NCI-H2029 treated with DMSO at 0.1 percent for 48 hours (cell line): ENCODE data around the gene ABL1.

Experiments
- DNase-seq: peaks from one replicate; lab custom pipeline; 2025; lab: John Stamatoyannopoulos, UW

Gene ABL1

DNA sequence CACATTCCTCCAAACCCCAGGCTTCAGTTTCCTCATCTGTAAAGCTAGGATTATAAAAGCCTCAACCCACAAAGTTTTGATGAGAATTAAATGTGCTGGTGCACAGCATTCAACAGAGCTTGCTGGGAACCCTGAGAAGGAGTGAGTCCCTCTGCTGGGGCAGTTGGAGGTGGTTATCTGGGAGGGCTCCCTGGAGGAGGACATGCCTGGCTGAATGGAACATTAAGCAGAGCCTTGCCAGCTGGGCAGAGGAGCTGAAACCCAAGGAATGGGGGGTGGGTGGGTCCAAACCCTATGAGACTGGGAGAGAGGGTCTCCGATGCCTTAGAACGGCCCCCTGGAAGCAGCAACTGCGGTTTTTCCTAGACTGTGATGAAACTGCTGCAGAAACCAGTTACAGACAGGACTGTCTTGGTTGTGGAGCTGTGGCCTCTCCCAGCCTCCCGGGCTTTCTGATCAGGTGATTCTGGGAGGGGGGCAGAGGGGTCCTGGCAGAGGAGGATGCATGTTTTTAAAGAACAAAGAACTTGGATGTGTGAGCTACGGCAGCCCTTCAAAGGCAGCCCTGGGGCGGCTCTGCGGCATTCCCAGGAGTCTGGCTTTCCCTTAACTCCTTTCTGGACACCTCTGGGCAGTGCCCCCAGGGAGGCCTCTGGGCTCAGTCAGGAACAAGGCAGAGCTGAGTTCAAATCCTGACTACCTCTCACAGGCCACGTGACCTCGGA lies 83.2 kb downstream of the ABL1 start:
- DNase-seq = no peak

DNA sequence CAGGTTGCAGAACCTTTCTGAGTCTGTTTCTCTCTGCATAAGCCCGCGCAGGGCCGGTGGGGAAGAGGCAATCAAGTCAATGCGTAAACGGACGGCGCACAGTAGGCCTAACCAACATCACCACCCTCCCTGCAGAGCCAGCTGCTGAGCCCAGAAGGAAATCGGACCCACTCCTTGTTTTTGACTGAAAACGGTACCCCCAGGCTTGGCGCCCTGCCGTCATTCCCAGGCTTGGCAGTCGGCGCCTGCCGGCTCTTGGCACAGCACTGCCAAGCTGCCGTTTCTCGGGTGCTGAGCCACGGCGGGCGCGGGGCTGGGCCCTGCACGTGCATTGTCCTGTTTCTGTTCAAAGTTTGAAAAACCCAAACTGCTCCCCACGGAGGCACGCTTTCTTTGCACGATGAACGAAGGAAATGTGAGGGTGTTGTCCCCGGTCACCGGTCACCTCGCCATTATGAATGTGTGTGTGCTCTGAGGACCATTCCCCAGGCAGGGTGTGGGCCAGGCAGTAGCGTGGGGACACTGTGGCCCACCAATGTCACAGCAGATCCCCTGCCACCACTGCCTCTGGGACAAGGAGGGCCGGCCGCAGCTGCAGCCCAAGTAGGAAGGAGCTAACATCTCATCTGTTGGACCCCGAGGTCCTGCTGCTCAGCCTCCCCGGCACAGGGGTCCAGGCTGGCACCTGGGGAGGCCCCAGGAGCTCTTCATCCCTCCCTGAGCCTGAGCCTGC lies 83.9 kb downstream of the ABL1 start:
- no peak for DNase-seq

DNA sequence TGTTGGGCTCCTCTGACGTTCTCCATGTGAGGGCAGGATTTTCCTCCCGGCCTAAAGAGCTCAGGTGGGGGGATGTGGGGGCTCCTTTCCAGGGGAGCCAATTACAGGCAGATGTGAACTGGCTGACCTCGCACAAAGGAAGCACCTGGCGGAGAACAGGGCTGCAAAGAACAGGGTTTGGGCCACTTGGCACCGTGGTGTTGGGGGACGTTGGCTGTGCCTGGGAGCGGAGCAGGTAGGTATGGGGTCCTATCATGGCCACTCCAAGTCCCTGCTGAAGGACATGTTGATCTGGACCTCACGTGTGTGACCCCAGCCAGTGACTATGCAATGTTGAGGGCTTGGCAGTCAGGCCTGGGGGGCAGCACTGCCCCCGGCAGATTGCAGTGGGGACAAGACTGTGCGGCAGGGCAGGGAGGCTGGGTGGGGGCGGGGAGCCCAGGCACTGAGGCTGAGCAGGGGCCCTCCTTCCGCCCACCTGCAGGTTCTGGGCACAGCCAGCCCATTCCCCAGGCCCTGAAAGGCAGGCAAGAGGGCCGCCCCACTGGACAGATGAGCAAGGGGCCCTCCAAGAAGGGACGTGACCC lies 84.6 kb downstream of the ABL1 start:
- no peak for DNase-seq

DNA sequence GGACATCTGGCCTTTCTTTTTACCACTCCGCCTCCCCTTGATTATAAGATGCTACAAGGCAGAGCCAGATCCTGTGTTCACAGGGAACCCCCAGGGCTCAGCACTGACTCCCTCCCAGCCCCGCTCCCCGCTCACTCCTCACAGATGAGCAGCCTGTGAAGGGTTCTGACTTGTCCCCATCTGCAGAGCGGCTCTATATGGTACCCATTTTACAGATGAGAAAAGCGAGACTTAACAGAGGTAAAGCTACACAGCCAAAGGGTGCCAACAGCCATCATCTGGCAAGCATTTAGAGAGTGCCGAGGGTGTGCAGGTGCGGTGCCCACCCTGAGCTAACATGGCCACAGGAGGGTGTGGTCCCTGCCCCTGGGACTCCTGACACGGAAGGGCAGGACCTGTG lies 85.2 kb downstream of the ABL1 start:
- DNase-seq = no peak

DNA sequence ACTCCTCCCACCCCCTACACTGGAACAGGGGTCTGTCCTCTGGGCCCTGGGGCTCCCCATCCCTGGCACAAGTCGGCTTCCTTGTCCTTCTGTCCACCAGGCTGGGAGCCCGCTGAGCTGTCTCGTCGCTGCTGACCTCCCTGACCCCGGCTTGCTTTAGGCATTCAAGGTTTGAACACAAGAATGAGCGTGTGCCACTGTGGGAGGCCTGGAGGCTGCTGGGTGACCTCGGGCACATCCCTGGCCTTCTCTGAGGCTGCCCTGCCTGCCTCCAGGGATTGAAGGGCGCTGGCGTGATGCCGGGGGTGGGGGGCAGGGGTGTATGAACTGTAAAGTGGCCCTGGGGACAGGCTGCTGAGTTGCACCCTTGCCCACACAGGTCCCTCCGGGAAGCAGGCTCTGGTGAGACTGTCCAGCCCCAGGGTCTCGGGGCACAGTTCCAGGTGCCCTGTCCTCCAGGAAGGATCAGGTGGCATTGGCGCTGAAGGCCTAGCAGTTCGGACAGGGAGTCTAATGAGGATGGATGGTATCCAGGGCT lies 85.8 kb downstream of the ABL1 start:
- DNase-seq = no peak

DNA sequence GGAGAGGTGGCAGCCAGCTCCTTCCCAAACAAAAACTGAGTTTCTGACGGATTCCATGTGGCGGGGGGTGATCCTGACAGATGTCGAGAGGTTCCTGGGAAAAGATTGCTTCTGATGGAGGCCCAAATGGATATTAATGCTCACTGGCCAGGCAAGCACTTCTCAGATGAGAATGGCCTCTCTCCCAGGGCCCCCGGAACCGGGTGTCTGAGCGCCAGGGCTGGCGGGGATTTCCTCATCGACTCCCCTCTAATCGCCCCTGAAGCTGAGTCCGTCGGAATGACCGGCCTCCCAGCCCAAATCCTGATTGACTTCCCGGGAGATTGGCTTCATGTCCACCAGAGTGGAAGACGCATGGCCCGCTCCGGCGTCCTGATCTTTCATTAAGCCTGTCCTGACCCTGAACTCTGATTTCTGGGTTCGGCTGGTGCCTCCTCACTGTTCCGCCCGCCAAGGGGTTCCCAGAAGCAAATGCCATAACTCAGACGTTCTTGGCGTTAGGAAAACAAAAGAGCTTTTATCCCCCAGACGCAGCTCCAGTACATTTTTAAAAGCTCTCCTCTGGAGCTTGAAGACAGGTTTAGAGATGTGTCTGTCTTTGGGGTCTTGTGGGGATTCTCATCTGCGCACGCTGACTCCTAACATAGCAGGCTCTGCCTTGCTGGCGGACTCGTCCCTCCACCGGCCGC lies 86.4 kb downstream of the ABL1 start:
- DNase-seq = no peak

DNA sequence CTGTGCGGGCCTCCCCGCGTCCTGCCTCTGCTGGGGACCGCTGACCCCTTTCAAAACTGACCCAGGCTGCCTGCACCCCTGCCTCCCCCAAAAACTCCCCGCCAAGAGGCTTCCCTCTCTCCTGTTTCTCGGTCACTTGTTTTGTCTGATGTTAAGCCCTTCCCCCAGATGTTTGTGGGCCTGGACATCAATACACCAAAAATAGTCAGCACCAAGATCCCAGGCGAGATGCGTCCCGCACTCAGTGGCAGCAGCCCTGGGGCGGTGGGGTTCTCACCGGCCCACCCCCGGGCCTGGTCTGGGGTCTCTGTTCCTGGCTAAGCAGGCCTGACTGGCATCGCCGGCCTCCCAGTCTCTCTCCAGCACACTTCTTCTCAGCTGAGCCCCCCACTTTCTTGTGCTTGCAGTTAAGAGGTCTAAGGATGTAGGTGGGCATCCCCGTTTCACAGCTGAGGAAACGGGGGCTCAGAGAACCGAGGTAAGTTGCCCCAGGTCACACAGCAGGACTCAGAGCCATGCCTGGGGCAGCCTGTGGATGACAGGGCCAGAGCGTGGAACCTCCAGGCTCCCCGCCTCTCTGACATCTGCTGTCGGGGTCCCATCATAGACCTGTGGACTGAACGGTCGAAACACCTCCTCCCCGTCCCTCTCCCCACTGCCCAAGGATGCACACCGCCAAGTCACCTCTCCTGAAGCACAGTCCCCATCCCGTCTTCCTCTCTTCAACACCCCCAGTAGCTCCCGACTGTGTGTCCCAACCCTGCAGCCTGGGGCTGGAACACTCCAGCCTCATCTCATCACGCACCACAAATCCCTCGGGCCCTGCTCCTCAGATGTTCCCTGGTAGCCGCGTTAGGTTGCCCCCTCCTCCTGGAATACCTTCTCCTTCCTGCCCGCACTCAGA lies 87.2 kb downstream of the ABL1 start:
- DNase-seq = no peak

DNA sequence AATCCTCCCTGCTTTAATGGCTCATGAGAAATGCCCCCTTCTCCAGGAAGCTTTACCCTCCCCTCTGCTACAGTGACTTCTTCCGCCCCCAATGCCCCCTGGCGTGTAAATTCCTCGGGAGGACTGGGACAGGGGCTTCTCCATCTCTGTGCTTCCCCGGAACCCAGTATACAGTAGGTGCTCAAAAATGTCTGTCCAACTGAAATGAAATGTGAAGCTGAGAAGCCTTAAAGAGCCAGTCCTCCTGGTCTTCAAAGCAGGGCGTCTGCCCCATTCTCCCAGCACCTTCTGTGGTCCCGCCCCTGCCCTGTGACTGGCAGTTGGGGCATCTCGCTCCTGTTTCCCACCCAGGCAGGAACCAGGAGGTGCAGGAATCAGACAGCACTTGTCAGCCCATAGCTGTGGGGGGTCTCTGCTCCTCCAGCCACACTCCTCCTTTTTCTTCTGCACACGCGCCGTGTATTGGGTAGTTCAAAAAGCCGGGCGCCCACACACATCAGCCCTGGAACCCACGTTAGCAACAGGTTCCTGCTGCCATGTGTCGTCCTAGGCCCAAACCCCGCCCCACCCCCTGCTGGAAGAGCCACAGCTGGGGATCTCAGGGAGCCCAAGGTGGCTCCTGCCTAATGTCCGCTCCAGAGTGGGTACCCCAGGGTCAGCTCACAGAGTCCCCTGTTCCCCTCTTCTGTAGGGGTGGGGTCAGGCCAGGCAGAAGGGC lies 88.0 kb downstream of the ABL1 start:
- no peak for DNase-seq

DNA sequence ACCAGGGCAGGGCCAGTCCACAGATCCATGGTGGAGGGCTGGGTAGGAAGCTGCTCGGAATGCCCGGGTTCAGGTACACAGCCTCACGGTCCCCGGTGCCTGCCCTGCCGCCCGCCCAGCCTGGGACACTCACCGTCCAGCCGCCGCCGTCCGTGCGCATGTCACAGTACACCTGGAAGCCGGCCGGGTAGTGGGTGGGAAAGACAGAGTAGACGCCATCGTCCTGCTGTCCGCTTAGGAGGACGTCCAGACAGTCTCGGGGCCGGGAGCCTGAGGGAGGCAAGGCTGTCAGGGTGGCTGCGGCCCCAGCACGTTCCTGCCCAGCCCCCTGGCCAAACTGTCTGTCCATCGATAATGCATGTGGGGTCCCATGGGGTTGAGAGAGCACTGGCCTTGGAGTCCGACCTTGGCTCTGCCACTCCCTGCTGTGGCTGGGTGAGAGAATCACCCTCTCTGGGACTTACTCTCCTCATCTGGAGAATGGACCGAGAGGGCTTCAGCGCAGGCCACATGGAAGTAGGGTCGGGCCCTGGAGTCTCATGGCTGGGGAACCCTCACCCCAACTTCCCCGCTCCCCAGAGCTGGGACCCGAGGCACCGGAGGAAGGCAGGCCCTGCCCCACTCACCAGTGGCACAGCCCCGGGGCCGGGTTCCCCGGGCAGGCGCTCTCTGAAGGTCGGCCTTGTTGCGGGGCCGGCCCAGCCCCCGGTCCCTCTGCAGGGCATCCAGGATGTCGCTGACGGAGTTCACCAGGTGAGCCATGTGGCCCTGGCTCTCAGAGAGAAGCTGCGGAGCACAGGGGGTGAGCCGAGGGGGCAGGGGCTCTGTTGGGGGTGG lies 88.8 kb downstream of the ABL1 start:
- no peak for DNase-seq

DNA sequence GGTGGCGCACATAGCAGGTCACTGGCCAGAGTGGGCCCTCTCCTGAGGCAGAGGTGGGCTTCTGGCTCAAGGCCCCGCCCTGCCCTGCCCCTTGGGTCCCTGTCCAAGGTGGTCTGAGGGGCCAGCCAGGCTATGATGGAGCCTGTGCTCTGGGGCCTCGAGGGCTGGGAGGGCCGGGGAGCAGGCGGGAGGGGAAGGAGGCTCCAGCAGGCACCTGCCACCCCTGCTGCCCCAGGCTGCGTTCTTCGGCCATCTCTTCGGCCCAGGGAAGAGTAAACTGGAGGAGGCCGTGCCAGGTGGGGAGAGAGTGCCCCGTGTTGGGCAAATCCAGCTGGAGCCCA lies 89.4 kb downstream of the ABL1 start:
- DNase-seq = no peak

DNA sequence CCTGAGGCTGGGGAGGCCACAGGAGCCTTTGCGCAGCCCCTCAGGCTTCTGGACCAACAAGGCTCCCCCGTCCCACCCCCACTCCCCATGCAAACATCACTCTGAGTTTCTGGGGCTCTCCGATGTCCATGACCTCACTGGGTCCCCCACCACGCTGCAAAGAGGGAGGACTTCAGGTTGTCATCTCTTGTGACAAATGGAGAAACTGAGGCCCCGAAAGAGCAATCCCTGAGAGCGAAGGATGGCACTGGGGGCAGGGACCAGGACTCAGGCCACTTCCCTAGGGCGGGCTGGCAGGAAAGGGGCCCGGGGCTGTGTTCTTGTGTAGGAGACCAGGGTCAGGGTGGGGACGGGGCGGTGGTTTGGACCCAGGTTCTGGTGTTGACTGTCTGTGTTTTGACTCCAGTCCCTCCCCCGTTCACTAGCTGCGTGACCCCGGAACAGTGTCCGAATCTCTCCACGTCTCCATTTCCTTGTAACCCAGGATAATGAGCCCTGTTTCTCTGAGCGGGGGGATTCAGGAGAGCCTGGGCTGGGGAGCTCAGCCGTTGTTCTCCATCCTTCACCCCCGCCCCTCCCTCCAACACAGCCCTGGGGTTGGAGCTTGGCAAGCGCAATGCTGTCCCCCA lies 90.1 kb downstream of the ABL1 start:
- no peak for DNase-seq

DNA sequence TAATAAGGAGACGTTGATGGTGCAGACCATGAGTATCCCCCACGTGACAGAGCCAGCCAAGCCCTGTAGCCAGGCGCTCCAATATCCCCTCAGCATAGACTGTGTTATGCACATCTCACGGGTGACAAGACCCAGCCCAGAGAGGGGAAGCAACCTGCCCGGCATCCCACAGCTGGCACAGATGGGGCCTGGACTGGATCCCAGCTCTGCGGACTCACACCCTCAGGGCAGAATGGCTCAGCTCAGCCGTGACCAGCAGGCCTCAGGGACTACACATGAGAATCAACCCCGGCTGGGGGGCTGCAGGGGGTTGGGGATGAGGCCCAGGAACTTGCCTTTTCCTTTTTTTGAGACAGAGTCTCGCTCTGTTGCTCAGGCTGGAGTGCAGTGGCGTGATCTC lies 92.3 kb downstream of the ABL1 start:
- DNase-seq = no peak

DNA sequence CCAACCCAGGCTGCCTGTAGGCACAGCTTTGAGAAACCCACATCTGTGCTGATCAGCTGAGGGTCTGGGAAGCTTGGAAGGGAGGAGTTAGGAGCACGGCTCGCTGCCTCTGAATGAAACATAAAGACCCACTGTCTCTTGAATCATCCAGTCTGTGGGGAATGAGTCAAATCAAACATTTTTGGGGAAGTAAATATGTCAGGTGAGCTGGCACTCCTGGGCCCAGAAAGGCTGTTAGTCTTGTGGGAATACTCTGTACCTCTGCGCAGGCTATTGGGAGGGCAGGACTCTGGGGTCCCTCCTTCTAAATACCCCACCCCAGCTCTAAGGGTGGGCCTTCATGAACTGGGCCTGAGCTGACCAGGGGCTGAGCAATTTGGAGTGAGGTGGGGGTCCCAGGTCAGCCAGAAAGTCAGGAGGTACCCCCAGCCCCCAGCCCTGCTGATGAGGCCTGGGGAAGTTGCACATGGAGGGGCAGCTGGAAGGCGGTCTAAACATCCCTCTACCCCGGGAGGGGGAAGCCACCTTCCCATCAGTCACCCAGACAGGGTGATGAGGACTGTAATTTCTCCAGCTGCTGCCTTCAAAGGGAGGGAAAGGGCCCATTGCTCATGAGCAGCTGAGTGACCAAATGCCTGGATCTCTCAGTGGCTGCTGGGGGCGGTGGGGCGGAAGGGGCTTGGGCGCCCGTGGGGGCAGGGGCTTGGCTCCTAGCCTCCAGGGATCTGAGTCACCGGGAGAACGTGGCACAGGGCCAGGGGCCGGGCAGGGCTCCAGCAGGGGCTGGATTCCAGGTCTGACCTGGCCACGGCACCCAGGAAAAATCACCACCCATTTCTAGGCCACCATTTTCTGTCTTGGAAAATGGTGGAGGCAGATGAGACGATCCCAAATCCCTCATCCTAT lies 93.2 kb downstream of the ABL1 start:
- DNase-seq = no peak

DNA sequence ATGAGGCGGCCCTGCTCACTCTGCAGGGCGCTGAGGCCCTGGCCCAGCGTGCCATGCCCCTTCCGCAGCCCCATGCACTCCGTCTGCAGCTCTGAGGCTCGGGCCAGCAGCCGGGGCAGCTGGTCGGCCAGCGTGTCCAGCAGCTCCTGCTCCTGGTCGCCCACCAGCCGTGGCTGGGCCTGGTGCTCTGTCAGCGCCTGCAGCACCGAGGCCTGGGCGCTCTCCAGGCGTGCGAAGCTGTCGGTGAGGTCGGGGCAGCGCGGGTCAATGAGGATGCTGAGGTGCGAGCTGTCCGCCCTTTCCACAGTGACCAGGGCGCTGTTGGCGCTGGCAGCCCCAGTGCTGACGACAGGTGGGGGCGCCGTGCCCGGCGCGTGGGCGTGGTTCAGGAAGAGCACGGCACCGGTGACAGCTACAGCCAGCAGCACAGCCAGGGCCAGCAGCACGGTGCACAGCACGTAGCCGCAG lies 94.6 kb downstream of the ABL1 start:
- no peak for DNase-seq

DNA sequence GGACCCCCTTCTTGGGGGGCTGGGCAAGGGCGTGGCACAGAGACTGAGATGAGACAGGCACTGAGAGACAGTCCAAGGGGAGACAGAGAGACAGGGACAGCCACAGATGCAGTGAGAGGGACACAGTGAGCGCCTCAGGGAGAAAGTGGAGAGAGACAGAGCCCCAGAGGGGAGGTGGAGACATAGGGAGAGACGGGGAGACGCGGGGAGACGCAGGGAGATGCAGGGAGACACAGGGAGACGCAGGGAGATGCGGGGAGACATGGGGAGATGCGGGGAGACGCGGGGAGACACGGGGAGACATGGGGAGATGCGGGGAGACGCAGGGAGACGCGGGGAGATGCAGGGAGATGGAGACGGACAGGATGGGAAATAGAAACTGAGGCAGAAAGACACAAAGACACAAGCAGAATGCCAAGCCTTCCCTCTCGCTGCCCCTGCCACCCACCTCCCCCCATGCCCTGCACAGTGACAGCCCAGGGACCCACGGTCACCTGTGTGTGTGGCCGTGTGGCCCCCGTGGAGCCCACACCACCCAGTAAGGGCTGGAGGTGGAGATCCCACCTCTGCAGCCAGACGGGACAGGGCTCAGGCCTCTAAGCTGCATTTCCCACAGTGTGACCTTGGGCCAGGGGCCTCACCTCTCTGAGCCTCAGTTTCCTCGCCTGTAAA lies 95.2 kb downstream of the ABL1 start:
- no peak for DNase-seq

DNA sequence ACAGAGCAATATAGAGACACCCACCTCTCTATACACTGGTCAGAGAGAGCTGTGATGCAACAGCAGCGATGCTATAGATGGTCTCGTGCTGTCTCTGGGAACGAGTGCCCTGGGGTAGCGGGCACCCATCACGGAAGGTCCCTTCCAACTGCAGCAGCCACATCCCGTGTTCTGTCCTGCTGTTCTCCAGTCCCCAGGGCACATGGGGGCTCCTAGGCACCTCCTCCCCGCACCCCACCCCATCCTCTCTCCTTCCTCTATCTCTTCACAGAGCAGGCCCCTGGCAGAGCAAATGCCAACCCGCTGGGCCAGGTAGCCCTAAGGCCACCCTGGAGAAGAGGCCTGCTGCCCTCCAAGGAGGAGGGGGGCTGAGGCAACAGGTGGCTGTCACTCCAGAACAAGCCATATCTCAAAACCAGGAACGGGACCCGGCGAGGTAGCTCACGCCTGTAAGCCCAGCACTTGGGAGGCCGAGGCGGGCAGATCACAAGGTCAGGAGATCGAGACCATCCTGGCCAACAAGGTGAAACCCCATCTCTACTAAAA lies 95.8 kb downstream of the ABL1 start:
- no peak for DNase-seq

DNA sequence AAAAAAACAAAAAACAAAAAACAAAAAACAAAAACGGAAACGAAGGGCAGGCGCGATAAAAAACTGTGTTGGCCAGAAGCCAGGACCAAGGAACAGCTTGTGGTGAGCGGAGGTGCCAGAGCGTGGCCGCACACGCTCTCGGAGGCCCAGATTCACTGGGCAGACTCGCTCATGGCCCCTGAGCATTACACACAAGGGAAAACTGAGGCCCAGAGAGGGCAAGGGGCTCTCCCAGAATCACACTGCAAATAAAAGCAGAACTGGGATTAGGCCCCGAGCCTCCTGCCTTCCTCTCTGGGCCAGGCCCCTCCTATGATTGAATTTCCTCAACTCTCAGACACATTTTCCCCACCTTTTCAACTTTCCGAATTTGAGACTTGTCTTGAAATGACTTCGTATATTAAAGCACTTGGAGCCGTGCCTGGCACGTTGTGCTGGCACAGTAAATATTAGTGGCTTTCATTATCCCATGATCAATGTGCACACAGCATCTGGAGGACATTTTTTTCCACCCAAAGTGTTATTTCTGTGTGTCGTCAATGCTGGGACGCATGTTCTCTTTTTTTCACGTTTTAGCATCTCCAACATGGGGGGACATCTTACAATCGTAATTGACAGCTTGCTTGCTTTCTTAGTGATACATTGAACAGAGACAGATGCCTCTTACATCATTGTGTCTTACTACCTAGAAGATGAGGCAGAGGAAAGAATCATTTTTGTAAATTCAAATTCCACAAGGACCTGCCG lies 96.6 kb downstream of the ABL1 start:
- no peak for DNase-seq
